HG03439 (cell line): ENCODE measurements around the gene CFAP410.
"Not testable (repeated sequence)": the region's sequence is repeated elsewhere in the genome, so short reads cannot be mapped to it uniquely, and the experiment has no call there.

Experiments
- ATAC-seq: cut with Tn5 transposase; IDR thresholded peaks from one replicate; pipeline ENCODE4 v1.9.1; 2021; ENCODE audit warnings: mild to moderate bottlenecking, moderate library complexity; ENCODE audit not compliant: unreplicated experiment

Gene CFAP410

DNA sequence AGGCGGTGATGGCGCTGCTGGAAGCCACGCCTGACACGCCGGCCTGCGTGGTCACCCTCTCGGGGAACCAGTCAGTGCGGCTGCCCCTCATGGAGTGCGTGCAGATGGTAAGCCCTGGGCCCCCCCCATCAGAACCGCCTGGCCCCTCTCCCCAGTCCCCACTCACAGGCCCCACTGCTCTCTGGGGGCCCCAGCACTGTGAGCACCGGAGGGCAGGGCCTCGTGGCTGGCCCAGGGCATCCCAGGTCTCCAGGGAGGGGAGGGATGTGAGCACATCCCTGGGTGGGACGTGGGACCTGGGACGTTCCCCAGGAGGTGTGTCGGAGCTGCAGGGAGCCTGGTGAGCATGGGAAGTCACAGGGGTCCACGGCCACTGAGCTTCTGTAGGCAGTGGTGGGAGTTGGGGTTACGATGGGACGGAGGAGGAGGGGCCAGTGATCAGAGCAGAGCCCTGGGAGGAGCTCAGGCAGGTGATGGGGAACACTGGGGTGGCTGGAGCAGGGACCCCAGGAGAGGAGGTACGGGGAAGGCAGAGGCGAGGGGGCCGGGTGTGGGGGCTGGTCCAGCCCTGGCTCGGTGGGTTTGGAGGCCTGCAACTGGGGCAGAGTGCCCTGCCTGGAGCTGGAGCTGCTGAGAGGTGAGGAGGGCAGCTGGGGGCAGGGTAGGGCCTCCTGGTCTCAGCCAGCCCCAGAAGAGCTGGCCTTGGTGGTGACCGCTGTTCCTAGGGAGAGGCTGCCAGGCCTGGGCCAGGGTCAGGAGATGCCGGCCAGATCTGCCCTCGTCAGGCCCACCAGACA, 20.5 kb downstream of the CFAP410 start:
- ATAC-seq = no peak

DNA sequence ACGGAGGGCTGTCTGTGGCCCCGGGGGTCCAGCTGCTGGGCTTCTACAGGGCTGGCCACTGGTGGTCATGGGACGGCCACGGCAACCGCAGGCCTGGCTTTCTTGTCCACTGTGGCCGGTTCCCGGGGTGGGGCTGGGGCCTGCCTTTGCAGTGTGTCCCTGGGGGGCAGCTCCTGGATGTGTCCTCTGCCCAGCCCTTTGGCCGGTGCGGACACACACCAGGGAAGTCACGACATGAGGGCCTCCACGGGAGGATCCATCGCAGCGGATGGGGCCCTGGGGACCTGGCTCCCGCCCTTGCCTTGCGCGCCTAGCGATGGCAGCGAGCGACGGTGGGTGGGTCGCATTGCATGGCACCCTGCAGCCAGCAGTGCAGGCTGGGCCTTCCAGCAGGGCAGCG, 21.3 kb downstream of the CFAP410 start:
- no peak for ATAC-seq

DNA sequence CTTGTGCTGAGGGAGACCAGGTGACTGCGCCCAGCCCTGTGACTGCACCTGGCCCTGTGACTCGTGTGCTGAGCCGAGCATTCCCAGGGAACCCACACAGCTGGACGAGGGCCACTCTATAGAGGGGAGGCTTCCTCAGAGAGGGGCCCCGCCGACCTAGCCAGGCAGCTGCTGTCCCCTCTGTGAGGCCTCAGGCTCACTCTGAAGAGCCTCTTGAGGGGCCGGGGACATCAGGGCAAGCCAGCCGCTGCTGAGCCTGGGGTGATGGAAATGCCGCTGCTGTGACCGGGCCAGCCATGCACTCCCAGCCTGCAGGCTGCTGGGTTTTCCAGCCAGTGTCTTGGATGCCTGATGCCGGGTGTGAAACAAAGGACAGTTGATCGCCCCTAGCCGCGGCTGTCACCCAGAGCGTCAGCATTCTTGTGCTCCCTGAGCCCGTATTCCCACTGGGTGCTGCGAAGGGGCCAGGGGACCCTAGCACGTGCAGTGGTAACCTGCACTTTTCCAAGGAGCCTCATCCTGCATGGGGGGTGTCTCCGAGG, 21.9 kb downstream of the CFAP410 start:
- ATAC-seq = no peak

DNA sequence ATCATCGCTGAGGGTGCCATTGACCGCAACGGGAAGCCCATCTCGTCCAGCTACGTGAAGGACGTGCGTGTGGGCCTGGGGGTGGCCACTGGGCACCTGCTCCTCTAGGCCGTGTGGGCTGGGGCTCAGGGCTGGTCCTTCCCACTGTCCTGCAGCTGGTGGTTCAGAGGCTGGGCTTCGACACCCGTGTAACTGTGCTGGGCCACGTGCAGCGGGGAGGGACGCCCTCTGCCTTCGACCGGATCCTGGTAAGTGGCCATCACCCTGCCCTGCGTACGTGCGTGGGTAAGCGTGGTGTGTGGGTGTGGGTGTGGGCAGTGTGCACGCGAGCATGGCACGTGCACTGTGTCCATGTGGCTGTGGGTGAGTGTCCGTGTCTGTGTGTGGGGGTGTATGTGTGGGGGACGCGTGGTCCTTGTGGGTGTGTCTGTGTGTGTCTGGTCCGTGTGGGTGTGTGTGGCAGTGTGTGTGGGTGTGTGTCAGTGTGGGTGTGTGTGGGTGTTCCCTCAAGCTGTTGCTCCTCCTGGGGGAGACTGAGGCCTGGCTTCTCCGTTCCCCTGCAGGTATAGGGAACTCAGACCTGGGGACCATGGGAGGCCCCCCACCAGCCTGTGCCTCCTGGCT, 22.8 kb downstream of the CFAP410 start:
- ATAC-seq = no peak

DNA sequence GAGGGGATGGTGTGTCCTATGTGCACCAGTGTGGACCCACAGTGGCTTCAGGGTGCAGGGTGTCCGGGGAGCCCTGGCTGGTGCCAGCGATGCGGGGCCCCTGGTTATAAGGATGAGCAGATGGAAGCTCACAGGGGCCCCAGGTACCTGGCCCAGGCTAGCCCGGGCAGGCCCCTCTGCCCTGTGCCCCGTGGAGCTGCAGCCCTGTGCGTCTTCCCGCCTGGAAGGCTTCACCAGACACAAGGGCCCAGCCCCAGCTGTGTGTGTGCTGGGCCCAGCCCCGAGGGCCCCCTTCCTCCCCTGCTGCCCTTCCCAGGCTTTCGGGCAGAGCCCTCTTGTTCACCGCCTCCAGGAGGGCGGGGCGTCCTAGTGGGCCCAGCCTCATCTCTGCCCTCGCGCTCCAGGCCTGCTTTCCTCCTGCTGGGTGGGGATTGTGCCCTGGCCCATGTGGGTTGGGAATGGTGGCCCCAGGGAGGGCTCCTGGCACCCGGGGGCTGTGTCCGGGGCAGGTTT, 23.4 kb downstream of the CFAP410 start:
- no peak for ATAC-seq

DNA sequence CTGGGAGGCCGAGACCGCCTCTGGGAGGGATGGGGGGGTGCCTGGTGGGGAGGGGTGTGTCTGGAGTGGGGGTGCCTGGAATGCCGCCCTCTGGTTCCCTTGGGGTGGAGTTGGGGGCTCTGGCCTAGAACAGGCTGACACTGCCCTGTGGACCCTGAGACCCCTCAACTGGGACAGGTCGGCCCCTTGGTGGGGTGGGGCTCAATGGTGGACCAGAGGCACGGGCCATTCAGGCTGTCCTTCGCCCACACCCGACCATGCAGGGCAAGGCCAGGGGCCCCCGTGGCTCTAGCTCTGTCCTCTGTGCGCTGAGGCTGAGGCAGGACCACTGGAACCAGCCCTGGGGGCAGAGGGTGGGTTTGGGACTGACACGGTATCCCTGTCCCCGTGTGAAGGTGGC, 24.6 kb downstream of the CFAP410 start:
- ATAC-seq = no peak

DNA sequence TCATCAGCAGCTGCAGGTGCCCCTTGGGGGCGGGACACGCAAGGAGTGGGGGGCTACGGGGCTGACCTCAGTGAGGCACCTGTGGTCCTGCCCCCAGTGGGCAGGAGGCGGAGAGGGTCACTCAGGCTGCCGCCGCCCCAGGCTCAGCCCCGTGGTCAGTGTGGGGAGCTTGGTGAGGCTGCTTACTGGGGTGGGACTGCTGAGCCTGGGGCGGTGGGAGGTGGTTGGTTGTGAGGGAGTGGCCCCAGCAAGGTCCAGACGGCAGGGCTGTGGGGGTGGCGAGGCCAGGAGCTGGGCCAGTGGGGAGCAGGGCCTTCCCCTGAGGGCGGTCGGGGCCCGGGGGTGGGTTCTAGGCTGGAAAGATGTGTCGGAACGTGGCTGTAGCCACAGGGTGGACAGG, 25.1 kb downstream of the CFAP410 start:
- ATAC-seq = no peak

DNA sequence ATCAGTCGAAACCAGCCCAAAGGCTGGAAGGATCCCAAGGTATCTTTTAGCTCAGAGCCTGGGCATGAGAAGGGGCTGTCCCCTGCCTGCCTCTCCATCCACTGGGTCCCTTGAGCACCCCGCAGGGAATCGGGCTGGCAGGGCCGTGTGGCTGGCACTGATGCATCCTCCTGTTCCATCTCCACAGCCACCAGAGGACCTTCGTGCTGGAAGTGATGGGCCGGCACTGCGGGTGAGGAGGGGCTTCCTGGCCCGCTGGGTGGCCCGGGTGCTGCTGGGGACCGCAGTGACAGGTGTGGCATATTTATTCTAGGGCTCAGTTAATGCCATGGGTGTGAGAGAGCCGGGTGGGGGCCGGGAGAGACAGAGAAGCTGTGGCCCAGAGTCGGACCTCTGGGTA, 25.7 kb downstream of the CFAP410 start:
- ATAC-seq = no peak

DNA sequence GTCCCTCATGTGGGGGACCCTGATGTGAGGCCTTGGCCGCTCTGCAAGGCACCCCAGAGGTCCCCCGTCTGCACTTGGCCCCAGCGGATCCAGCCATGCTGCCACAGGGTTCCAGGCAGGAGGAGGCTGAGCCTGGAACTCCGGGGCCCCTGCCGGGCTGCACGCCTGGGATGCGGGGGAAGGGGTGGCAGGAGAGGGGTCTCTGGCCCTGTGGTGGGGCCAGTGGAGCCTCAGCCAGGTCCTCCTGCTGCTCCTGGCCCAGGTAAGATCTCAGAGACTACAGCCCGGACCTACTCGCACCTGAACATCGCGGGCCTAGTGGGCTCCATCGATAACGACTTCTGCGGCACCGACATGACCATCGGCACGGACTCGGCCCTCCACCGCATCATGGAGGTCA, 26.5 kb downstream of the CFAP410 start:
- no peak for ATAC-seq

DNA sequence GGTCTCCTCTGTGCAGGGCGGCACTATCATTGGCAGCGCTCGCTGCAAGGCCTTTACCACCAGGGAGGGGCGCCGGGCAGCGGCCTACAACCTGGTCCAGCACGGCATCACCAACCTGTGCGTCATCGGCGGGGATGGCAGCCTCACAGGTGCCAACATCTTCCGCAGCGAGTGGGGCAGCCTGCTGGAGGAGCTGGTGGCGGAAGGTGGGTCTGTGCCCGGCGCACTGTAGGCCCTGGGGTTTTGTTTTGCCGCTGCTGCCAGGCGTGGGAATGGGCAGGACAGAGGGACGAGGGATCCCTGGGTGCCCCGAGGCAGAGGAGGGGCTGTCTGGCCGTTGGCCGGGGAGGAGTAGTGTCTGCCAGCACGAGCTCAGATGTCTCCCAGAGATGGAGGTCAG, 27.1 kb downstream of the CFAP410 start:
- ATAC-seq = no peak

DNA sequence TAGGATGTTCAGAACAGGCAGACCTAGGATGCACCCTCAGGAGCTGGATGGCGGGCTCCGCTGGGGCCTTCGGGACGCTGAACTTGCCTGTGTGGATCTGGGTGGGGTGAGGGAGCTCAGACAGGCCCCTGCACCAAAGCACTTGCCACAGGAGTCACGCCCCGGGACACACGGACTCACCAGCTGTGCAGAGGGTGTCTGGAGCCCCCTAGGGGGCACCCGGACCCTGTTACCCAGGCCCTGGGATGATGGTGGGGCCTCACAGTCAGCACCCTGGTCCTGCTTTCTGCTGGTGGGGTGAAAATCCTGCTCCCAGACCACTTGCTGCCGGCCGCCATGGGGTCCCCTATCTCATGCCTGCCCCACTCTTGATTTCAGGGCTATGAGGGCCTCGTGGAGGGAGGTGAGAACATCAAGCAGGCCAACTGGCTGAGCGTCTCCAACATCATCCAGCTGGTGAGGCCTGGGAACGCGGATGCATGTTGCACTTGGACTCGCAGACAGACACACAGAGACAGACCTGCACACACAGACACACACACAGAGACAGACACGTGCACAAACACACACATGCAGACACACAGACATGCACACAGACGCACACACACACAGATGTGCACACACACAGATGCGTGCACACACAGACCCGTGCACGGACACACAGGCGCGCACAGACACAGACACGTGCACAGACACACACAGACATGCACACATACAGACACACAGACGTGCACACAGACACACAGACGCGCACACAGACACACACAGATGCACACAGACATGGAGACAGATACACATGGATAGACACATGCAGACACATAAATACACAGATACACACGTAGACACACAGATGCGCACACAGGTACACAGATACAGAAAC, 28.3 kb downstream of the CFAP410 start:
- ATAC-seq = no peak

DNA sequence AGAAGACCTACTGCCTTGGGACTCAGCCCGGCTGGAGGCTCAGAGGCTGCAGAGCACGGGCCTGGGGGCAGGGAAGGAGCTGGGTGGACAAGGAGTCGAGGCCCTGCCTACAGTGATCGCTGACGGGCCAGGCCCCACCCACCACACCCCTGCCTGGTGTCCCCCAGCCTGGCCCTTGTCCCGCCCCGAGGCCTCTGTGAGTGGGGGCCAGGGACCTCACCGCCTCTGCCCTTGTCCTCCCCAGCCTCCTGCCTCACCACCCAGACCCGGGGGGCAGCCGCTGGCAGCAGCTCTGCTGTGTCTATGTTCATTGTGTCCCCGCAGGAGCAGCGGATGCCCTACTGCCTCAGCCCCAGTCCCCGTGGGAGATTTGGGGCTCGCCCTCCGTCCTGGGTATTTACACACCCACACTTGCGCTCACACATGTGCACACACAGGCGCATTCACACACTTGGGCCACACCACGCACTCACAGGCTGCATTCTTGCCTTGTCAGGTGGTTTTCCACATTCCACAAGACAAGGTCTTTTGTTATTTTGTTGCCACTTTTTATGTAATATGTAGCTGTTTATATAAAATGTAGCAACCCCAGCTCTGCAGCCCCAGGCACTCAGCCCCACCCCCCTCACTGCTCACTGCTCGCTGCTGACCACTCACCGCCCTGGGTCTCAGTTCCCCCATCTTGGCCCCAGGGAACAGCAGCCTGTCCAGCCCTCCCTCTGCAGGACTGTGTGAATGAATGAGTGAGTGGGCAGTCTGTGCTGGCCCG, 32.1 kb downstream of the CFAP410 start:
- ATAC-seq = no peak

DNA sequence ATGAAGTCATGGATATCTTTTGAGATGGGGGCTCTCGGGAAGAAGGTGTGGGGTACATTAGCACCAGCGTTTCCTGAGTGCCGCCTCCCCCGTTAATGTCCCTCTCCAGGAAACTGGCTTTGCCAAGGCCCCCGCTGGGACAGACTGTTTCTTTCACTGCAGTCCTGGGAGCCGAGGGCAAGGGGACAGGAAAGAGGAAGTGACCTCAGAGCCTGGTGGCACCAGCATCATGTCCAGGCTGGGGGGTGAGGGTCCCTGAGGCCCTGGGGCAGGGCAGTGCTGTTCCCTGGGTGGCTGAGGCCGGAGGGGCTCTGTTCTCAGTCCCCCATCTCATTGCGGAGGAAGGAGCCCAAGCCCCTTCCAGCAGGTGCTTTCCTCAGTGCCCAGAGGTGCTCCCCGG, 33.5 kb downstream of the CFAP410 start:
- ATAC-seq = no peak

DNA sequence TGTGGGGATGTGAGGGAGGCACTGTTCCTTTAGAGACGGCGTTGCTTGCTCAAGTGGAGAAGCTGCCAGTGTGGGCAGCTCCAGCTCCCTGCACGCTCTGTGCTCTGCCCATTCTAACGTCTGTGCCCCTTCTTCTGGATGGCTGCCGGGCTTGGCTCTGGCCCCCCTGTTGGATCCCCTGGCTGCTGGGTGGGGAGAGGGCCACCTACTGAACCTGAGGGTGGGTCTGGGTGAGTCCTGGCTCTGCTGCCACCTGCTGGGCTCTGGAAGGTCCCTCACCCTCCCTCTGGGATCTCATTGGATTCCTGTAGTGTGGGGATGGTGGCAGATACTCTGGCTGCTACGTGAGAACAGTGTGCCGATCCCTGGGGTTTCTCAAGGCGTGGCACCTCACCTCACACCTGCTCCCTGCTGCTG, 34.3 kb downstream of the CFAP410 start:
- ATAC-seq = no peak

DNA sequence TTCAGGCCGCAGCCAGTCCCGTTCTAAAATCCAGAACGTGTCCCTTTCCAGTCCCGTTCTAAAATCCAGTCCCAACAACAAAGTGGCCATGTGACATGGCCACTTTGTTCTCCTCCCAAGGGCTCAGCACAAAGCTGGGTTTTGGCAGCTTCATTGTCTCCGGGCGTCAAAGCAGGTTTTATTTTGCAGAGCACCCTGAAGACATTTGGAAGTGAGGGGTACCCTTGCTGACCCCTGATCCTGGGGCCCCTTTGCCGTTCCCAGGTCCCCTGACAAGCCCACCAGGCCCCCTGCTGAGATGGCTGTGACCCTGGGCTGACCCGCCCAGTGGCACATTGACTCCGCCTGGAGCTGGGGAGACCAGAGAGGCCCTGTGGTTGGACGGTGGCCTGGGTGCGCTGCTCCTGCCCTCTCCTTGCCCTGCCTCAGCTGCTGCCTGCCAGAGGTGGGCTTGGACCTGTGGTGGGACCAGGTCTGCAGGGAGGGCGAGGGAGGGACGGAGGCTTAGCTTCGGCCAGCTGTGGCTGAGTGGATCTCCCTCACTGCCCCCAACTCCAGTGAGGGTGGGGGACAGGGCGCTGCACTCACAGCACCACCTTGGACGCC, 35.1 kb downstream of the CFAP410 start:
- ATAC-seq = no peak

DNA sequence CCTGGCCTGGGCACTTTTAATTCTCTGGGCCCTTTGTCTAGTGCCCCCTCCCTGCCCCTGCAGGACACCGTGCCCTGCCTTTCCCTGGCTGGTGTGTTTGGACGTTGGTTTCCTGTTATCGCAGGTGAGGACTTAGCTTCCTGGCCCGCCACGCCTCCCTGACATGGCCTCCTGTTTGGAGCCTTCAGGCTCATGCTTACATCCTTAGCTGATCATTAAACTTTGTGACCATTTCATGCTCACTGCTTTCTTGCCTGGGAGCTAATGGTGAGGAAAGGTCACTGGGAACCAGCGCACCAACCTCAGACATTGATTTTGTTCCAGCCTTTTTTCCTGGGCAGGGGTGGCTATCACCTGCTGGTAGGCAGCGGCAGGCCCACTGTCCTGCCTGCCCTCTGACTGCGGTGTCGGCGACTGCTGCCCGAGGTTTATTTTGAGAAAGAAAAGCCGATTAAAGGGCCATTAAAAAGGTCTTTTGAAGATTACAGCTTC, 35.7 kb downstream of the CFAP410 start:
- no peak for ATAC-seq

DNA sequence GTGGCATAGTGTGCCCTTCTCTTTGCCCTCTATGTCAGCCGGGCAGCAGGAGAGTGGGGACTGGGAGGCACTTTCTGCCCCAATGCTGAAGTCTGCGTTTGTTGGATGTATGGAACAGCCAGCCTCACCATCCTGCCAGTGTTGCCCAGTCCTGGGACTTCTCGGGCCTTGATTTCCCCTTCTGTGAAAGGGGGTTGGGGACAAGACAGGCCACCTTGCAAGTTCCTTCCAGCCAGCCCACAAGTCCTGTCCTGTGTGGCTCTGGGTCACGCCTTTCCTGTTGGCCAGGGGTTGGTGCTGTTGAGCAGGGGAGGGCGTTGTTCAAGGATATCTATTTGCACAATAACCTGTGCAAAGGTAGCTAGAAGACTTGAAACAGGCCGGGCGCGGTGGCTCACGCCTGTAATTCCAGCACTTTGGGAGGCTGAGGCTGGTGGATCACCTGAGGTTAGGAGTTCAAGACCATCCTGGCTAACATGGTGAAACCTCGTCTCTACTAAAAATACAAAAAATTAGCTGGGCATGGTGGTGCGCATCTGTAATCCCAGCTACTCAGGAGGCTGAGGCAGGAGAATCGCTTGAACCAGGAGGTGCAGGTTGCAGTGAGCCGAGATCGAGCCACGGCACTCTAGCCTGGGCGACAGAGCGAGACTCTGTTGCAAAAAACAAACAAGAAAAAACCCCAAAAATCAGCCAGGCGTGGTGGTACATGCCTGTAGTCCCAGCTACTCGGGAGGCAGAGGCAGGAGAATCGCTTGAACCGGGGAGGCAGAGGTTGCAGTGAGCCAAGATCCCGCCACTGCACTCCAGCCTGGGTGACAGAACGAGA, 36.4 kb downstream of the CFAP410 start:
- not testable (repeated sequence) for ATAC-seq

DNA sequence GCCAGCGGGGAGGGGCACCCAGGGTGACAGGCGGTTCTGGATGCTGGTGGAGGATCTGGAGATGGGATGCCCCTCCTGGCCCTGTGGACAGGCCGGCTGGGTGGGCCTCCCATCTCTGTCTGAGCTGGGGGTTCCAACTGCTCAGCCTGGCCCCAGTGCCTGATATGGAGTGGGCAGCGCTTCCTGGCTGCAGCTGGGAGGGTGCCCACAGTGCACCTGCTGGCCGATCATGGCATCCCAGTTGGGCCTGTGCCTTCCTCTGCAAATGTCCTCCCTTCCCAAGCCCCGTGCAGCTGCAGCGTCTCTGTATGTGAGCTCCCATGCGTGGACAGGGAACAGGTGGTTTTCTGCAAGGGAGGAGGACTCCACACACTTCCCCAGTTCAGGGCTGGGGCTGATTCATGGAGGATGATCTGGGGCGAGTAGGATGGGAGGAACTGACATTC, 37.2 kb downstream of the CFAP410 start:
- ATAC-seq = no peak

DNA sequence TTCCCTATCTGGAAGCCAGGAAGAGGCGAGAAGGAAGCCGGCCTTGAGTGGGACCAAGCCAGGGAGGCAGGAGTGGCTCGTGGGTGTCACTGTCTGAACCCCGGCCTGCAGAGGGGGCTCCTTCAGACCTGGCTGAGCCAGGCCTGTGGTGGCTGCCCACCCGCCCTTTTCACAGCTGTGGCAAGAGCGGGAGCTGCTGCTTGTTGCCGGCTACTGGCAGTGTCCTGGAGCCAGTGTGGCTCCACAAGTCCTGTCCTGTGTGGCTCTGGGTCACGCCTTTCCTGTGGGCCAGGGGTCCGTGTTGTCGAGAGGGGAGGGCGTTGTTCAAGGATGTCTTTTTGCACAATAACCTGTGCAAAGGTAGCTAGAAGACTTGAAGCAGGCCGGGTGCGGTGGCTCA, 38.0 kb downstream of the CFAP410 start:
- no peak for ATAC-seq
